Bronchial epithelial cell (primary cell): ENCODE data around the gene GLRA3. TPM values are rescaled to one million over a fixed set of nuclear protein-coding genes. Genes with fewer than 3 reads are reported as not detected.

ENCODE experiments used
- DNase-seq: peaks from one replicate; pipeline ENCODE4 v3.0.0-alpha.2; 2010; ENCODE audit warnings: low read depth
- FAIRE-seq: peaks from 2 replicates; lab custom pipeline; 2011; peaks lifted over from hg19 to GRCh38; lab: Jason Lieb, UNC
- H3K27me3 ChIP-seq: 2 replicates; pipeline ENCODE4 v1.5.1; 2011; ENCODE audit warnings: low read length; ENCODE audit not compliant: control insufficient read depth, insufficient read depth
- H3K36me3 ChIP-seq: 2 replicates; pipeline ENCODE4 v1.5.1; 2011; ENCODE audit warnings: low read length; ENCODE audit not compliant: control insufficient read depth, insufficient read depth
- H3K4me3 ChIP-seq: 2 replicates; pipeline ENCODE4 v1.5.1; 2011; ENCODE audit warnings: mild to moderate bottlenecking, low read depth, low read length, control low read depth
- CTCF ChIP-seq: IDR thresholded peaks from 2 replicates; pipeline ENCODE4 v1.5.1; 2011; ENCODE audit warnings: mild to moderate bottlenecking, moderate library complexity, low read length, control low read depth, inconsistent platforms; ENCODE audit not compliant: insufficient read depth, severe bottlenecking
- total RNA-seq: library from RNA; depleted of rRNA; stranded (reverse); fragments of >200 nt; gene quantifications from 2 replicates; pipeline ENCODE4 v1.2.1, GENCODE V29; 2014

Gene GLRA3
- total RNA-seq, 1 donor from 2014 or later, result not detected

GRCh38 chr4:174835536-174835935 is 6.5 kb upstream of the GLRA3 start:
- peak; percentile 10 for DNase-seq
- no peaks in the 10 kb centered on the region for H3K36me3 ChIP-seq
- no peak for FAIRE-seq
- no peak overlapping the region for H3K4me3 ChIP-seq
- no peaks in the 10 kb centered on the region for H3K27me3 ChIP-seq
- no peak for TF ChIP-seq CTCF

GRCh38 chr4:174834477-174834876 is 5.4 kb upstream of the GLRA3 start:
- no peak for FAIRE-seq
- DNase-seq, result no peak
- TF ChIP-seq CTCF, result no peak
- no peak overlapping the region for H3K4me3 ChIP-seq
- H3K36me3 ChIP-seq, result no peaks in the 10 kb centered on the region
- no peaks in the 10 kb centered on the region for H3K27me3 ChIP-seq

DNA sequence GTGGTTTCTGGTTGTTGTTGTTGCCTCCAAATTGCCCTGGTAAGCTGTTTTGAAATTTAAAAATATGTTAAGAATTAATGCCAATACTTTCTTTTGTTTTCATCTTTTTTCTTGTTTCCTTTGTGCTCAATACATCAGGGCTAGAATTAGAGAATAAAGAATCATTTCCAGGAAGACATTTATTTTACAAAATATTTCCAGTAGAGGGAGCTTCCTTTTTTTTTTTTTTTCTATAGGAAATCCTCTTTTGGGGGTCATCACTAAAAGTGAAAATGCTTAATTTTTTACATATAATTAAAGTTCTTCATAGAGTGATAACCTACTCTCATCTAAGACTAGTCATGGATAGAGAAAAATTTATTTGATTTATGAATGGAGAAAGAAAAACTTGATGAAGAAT is 2.4 kb downstream of the GLRA3 start:
- Histone ChIP-seq H3K27me3 (no peaks in the 10 kb centered on the region), H3K36me3 (no peaks in the 10 kb centered on the region), H3K4me3 (no peak overlapping the region)
- TF ChIP-seq CTCF, result no peak
- FAIRE-seq (no peak), DNase-seq (no peak)

- H3K4me3 ChIP-seq, result no peak overlapping the region
- TF ChIP-seq CTCF, result no peak
- DNase-seq (no peak), FAIRE-seq (no peak)
- H3K27me3 ChIP-seq, result no peaks in the 10 kb centered on the region
- no peaks in the 10 kb centered on the region for H3K36me3 ChIP-seq
Observed at GRCh38 chr4:174815282-174815681, 13.8 kb downstream of the GLRA3 start.

DNA sequence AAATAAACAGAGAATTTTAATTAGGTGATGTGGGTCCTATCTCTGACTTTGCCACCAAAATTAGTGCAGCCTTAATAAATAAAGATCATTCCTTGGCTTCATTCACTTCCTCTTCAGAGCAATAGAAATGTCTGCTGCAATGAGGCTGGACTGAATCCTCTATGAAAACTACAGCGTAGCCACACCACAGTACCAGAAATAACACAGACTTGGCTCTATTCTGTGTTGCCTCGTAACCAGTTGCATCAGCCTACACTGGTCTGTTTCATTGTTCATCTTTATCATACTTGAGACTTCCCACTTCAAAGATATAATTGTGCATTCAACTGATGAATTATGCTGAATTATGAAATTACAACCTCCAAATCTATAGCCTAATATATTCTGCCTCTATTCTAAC is 15.8 kb downstream of the GLRA3 start:
- no peaks in the 10 kb centered on the region for H3K36me3 ChIP-seq
- H3K27me3 ChIP-seq, result no peaks in the 10 kb centered on the region
- H3K4me3 ChIP-seq, result no peak overlapping the region
- no peak for FAIRE-seq
- no peak for DNase-seq
- no peak for TF ChIP-seq CTCF

DNA sequence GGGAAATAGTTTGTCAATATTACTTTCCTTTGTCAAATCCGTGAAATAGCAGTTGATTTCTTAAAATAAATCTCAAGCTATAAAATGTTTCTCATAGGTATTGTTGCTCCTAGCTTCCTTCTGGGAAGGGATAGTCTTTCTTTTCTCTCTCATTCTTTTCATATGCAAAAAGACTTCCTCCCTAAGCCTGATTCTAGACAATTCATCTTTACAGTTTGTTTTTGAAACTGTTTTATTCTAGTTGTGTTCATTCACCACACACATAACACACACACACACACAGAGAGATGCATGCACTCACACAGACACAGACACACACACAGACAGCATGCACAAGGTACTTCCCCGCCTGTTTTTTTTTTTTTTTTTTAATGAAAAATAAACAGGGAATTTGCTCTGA is 18.2 kb downstream of the GLRA3 start:
- H3K4me3 ChIP-seq, result no peak overlapping the region
- no peak for FAIRE-seq
- H3K36me3 ChIP-seq, result no peaks in the 10 kb centered on the region
- no peak for DNase-seq
- H3K27me3 ChIP-seq, result no peaks in the 10 kb centered on the region
- TF ChIP-seq CTCF, result no peak
